Measurements from ENCODE around the gene ADAM19. TPM values are rescaled to one million over a fixed set of nuclear protein-coding genes. Genes with fewer than 3 reads are reported as not detected.
"Not testable (repeated sequence)": the region's sequence is repeated elsewhere in the genome, so short reads cannot be mapped to it uniquely, and the experiment has no call there.

The ADAM19 gene
- polyA plus RNA-seq, 4 donors, result 8.3 to 10.3 (median 9.9) TPM

- no peak for DNase-seq (ENCODE audit: low read depth in 4 of 4, low spot score in 2 of 4)
These were observed 81.3 kb downstream of the ADAM19 start for GRCh38 chr5:157494178-157494832.

DNA sequence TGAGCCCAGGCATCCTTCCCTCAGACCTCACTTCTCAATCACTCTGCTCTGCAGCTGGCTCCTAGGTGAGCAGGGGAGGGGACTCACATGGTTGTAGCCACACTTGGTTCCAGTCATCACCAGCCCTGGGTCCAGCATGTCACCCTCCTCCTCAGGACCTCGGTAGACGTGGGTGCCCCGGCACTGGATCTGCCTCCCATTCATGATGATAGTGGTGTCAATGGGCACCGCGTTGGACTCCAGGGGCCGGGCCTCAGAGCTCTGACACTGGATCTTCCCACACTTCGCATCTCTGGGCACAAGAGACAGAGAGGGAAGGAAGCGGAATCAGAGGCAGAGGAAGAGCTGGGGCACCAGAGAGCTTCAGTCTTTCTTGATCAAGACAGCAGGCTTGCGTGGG, 82.7 kb downstream of the ADAM19 start:
- DNase-seq (ENCODE audit: low read depth in 4 of 4, low spot score in 2 of 4), result no peak

DNA sequence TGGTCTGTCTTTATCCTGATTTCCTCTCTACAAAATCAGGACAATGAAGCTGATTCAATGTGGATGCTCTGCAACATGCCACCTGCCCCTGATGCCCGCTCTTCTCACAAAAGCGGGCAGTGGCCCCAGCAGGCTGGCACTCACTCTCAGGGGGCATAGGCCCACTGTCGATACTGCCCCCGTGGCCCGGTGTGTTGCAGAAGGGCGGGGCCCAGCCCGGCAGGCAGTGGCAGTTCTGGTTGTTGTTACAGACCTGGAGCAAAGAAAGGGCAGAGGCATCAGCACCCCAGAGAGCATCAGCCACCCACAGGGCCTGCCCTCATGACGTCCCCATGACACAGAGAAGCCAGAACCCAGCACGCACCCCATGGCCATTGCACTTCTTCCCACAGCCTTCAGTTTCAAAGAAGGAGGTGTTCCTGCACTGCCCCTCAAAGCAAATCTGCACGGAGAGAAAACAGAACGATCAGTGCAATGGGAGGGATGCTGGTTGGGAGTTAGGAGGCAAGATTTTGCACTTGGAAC, 84.0 kb downstream of the ADAM19 start:
- DNase-seq (ENCODE audit: low read depth in 4 of 4, low spot score in 2 of 4), result no peak

- DNase-seq (ENCODE audit: low read depth in 4 of 4, low spot score in 2 of 4), result no peak
These were observed 88.2 kb downstream of the ADAM19 start for GRCh38 chr5:157487358-157487757.

- DNase-seq (ENCODE audit: low read depth in 4 of 4, low spot score in 2 of 4), result no peak
These were observed 88.7 kb downstream of the ADAM19 start for GRCh38 chr5:157486861-157487260.

DNA sequence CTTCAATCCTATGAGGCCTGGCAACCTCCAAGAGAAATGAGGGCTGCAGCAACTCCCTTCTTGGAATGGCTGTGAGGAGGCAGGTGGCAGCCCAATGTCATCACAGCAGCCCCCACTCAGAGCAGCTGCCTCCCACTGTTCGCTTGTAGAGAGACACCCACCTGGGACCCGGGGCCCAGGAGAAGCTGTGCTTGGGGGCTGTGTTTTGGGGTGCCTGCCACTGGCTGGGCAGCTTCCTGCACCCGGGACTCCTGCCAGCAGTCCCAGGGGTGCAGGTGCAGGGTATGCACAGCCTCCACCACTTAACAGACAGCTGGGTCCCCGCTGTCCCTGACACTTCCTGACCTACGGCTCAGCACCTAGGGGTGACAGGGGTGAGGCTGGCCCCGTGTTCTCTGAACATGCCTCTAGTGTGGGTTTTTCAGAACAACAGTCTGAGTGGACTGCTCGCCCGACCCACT, 89.3 kb downstream of the ADAM19 start:
- DNase-seq (ENCODE audit: low read depth in 4 of 4, low spot score in 2 of 4), result no peak

GRCh38 chr5:157485811-157486210, 89.8 kb downstream of the ADAM19 start:
- no peak for DNase-seq (ENCODE audit: low read depth in 4 of 4, low spot score in 2 of 4)

- no peak for DNase-seq (ENCODE audit: low read depth in 4 of 4, low spot score in 2 of 4)
These were observed 90.2 kb downstream of the ADAM19 start for GRCh38 chr5:157485340-157485739.

- no peak for DNase-seq (ENCODE audit: low read depth in 4 of 4, low spot score in 2 of 4)
These were observed 90.8 kb downstream of the ADAM19 start for GRCh38 chr5:157484768-157485167.

GRCh38 chr5:157482702-157483101, 92.9 kb downstream of the ADAM19 start:
- DNase-seq (ENCODE audit: low read depth in 4 of 4, low spot score in 2 of 4), result not testable (repeated sequence)

GRCh38 chr5:157481666-157482065, 93.9 kb downstream of the ADAM19 start:
- no peak for DNase-seq (ENCODE audit: low read depth in 4 of 4, low spot score in 2 of 4)

GRCh38 chr5:157481265-157481664, 94.3 kb downstream of the ADAM19 start:
- DNase-seq (ENCODE audit: low read depth in 4 of 4, low spot score in 2 of 4), result no peak

GRCh38 chr5:157479612-157480510, 95.7 kb downstream of the ADAM19 start:
- DNase-seq (ENCODE audit: low read depth in 4 of 4, low spot score in 2 of 4), result no peak

- no peak for DNase-seq (ENCODE audit: low read depth in 4 of 4, low spot score in 2 of 4)
These were observed 96.4 kb downstream of the ADAM19 start for GRCh38 chr5:157479166-157479565.

- DNase-seq (ENCODE audit: low read depth in 4 of 4, low spot score in 2 of 4), result no peak
These were observed 96.8 kb downstream of the ADAM19 start for GRCh38 chr5:157478726-157479125.

- DNase-seq (ENCODE audit: low read depth in 4 of 4, low spot score in 2 of 4), result no peak
These were observed 97.6 kb downstream of the ADAM19 start for GRCh38 chr5:157477814-157478494.

GRCh38 chr5:157476702-157477408, 98.7 kb downstream of the ADAM19 start:
- peak in 3 of 4 donors; percentile 31 to 59 (median 47) for DNase-seq (ENCODE audit: low read depth in 4 of 4, low spot score in 2 of 4)

GRCh38 chr5:157475432-157475831, 100.1 kb downstream of the ADAM19 start:
- DNase-seq (ENCODE audit: low read depth in 4 of 4, low spot score in 2 of 4), result no peak

- no peak for DNase-seq (ENCODE audit: low read depth in 4 of 4, low spot score in 2 of 4)
These were observed 101.9 kb downstream of the ADAM19 start for GRCh38 chr5:157473383-157474320.
